ENCODE results near the gene TRIM36. TPM values are rescaled to one million over a fixed set of nuclear protein-coding genes. Genes with fewer than 3 reads are reported as not detected.
A peak's percentile ranks its signal among the peaks of the same experiment; 100 is the strongest.

TRIM36 gene
- total and polyA plus RNA-seq, 2 experiments from 2014 or later, result 1.4 to 8.0 TPM

- Histone ChIP-seq H3K9me3 (ENCODE audit: low read depth) (no peaks in the 10 kb centered on the region), H3K27ac (no peak overlapping the region), H3K4me1 (ENCODE audit: low read depth) (no peaks in the 10 kb centered on the region), H3K4me3 (no peak overlapping the region), H3K36me3 (no peaks in the 10 kb centered on the region), H3K27me3 (no peaks in the 10 kb centered on the region)
- DNase-seq (ENCODE audit: low read depth in 1 of 2, low spot score in 1 of 2), result no peak
- no peak for TF ChIP-seq CTCF (IDR thresholded peaks at IDR 0.05; ENCODE audit: low read depth, low read length)
Measured at GRCh38 chr5:115189866-115190265, 20.2 kb upstream of the TRIM36 start.

- H3K4me3 ChIP-seq, result no peak overlapping the region
- H3K4me1 ChIP-seq (ENCODE audit: low read depth), result no peaks in the 10 kb centered on the region
- H3K27me3 ChIP-seq, result peaks cover 14% of the 10 kb centered on the region
- no peak for TF ChIP-seq CTCF (IDR thresholded peaks at IDR 0.05; ENCODE audit: low read depth, low read length)
- H3K36me3 ChIP-seq, result no peaks in the 10 kb centered on the region
- H3K9me3 ChIP-seq (ENCODE audit: low read depth), result no peaks in the 10 kb centered on the region
- no peak overlapping the region for H3K27ac ChIP-seq
- DNase-seq (ENCODE audit: low read depth in 1 of 2, low spot score in 1 of 2), result no peak
Measured at GRCh38 chr5:115186794-115187193, 17.1 kb upstream of the TRIM36 start.

- Histone ChIP-seq H3K9me3 (ENCODE audit: low read depth) (no peaks in the 10 kb centered on the region), H3K36me3 (no peaks in the 10 kb centered on the region), H3K27ac (no peak overlapping the region), H3K4me1 (ENCODE audit: low read depth) (peaks cover 4% of the 10 kb centered on the region), H3K27me3 (peaks cover 34% of the 10 kb centered on the region), H3K4me3 (no peak overlapping the region)
- DNase-seq (ENCODE audit: low read depth in 1 of 2, low spot score in 1 of 2), result no peak
- no peak for TF ChIP-seq CTCF (IDR thresholded peaks at IDR 0.05; ENCODE audit: low read depth, low read length)
Measured at GRCh38 chr5:115184770-115185169, 15.1 kb upstream of the TRIM36 start.

- no peak overlapping the region for H3K27ac ChIP-seq
- no peak for TF ChIP-seq CTCF (IDR thresholded peaks at IDR 0.05; ENCODE audit: low read depth, low read length)
- H3K27me3 ChIP-seq, result peaks cover 64% of the 10 kb centered on the region
Measured at GRCh38 chr5:115181757-115182156, 12.0 kb upstream of the TRIM36 start.

GRCh38 chr5:115180165-115180709, 10.5 kb upstream of the TRIM36 start:
- Histone ChIP-seq H3K36me3 (no peaks in the 10 kb centered on the region), H3K9me3 (ENCODE audit: low read depth) (no peaks in the 10 kb centered on the region), H3K27me3 (peaks cover 69% of the 10 kb centered on the region), H3K4me3 (peak overlapping the region; percentile 44), H3K4me1 (ENCODE audit: low read depth) (peaks cover 4% of the 10 kb centered on the region), H3K27ac (no peak overlapping the region)
- TF ChIP-seq CTCF (IDR thresholded peaks at IDR 0.05; ENCODE audit: low read depth, low read length), result no peak
- DNase-seq (ENCODE audit: low read depth in 1 of 2, low spot score in 1 of 2), result peak; percentile 31 to 70

More at GRCh38 chr5:115181757-115182156, 12.0 kb upstream of the TRIM36 start:
- H3K36me3 ChIP-seq, result no peaks in the 10 kb centered on the region
- peaks cover 4% of the 10 kb centered on the region for H3K4me1 ChIP-seq (ENCODE audit: low read depth)
- H3K4me3 ChIP-seq, result no peak overlapping the region
- H3K9me3 ChIP-seq (ENCODE audit: low read depth), result no peaks in the 10 kb centered on the region
- no peak for DNase-seq (ENCODE audit: low read depth in 1 of 2, low spot score in 1 of 2)
